ENCODE measurements around the gene CSN3.
A peak's percentile ranks its signal among the peaks of the same experiment; 100 is the strongest.
"Not testable (repeated sequence)": the region's sequence is repeated elsewhere in the genome, so short reads cannot be mapped to it uniquely, and the experiment has no call there.

CSN3 gene

GRCh38 chr4:70242297-70242696 lies at the start of gene CSN3:
TSS of gene CSN3 (plus strand) at chr4:70242597. CDS start at chr4:70244820, 2,223 bp downstream.
- DNase-seq (ENCODE audit: low read depth in 1 of 2, low spot score in 1 of 2); in situ Hi-C loops (cut with HindIII; ENCODE audit: low pct_unique_long_range_greater_than_20kb, low sequenced_read_pairs): not testable (repeated sequence)

GRCh38 chr4:70192895-70193294 lies 49.5 kb upstream of the CSN3 start:
- in situ Hi-C loops (cut with HindIII; ENCODE audit: low pct_unique_long_range_greater_than_20kb, low sequenced_read_pairs), result no loop called here
- TF ChIP-seq JUND (IDR thresholded peaks at IDR 0.05; ENCODE audit: low read depth), result no peak
- DNase-seq (ENCODE audit: low read depth in 1 of 2, low spot score in 1 of 2), result no peak

GRCh38 chr4:70195425-70195824 lies 47.0 kb upstream of the CSN3 start, which contains the start of gene ODAM:
TSS of gene ODAM (plus strand) at chr4:70195725. CDS start at chr4:70196544, 819 bp downstream.
- no peak for TF ChIP-seq JUND (IDR thresholded peaks at IDR 0.05; ENCODE audit: low read depth)
- DNase-seq (ENCODE audit: low read depth in 1 of 2, low spot score in 1 of 2), result no peak
- in situ Hi-C loops (cut with HindIII; ENCODE audit: low pct_unique_long_range_greater_than_20kb, low sequenced_read_pairs), result no loop called here

- DNase-seq (ENCODE audit: low read depth in 1 of 2, low spot score in 1 of 2), result no peak
- no peak for TF ChIP-seq JUND (IDR thresholded peaks at IDR 0.05; ENCODE audit: low read depth)
- in situ Hi-C loops (cut with HindIII; ENCODE audit: low pct_unique_long_range_greater_than_20kb, low sequenced_read_pairs), result no loop called here
Observed at GRCh38 chr4:70196857-70197256, 45.5 kb upstream of the CSN3 start.

GRCh38 chr4:70197842-70198241 lies 44.6 kb upstream of the CSN3 start:
- TF ChIP-seq JUND (IDR thresholded peaks at IDR 0.05; ENCODE audit: low read depth), result no peak
- peak in 1 of 2 experiments; percentile 72 for DNase-seq (ENCODE audit: low read depth in 1 of 2, low spot score in 1 of 2)
- in situ Hi-C loops (cut with HindIII; ENCODE audit: low pct_unique_long_range_greater_than_20kb, low sequenced_read_pairs), result no loop called here

- in situ Hi-C loops (cut with HindIII; ENCODE audit: low pct_unique_long_range_greater_than_20kb, low sequenced_read_pairs), result no loop called here
- no peak for DNase-seq (ENCODE audit: low read depth in 1 of 2, low spot score in 1 of 2)
- TF ChIP-seq JUND (IDR thresholded peaks at IDR 0.05; ENCODE audit: low read depth), result no peak
Observed at GRCh38 chr4:70203601-70204000, 38.8 kb upstream of the CSN3 start.

GRCh38 chr4:70212752-70213151 lies 29.6 kb upstream of the CSN3 start:
- in situ Hi-C loops (cut with HindIII; ENCODE audit: low pct_unique_long_range_greater_than_20kb, low sequenced_read_pairs); DNase-seq (ENCODE audit: low read depth in 1 of 2, low spot score in 1 of 2): not testable (repeated sequence)

GRCh38 chr4:70216109-70216508 lies 26.3 kb upstream of the CSN3 start:
- DNase-seq (ENCODE audit: low read depth in 1 of 2, low spot score in 1 of 2); in situ Hi-C loops (cut with HindIII; ENCODE audit: low pct_unique_long_range_greater_than_20kb, low sequenced_read_pairs): not testable (repeated sequence)

GRCh38 chr4:70216550-70216949 lies 25.8 kb upstream of the CSN3 start:
- in situ Hi-C loops (cut with HindIII; ENCODE audit: low pct_unique_long_range_greater_than_20kb, low sequenced_read_pairs), result not testable (repeated sequence)

GRCh38 chr4:70221389-70221788 lies 21.0 kb upstream of the CSN3 start:
- in situ Hi-C loops (cut with HindIII; ENCODE audit: low pct_unique_long_range_greater_than_20kb, low sequenced_read_pairs); DNase-seq (ENCODE audit: low read depth in 1 of 2, low spot score in 1 of 2): not testable (repeated sequence)

More at GRCh38 chr4:70216550-70216949, 25.8 kb upstream of the CSN3 start:
- DNase-seq (ENCODE audit: low read depth in 1 of 2, low spot score in 1 of 2), result not testable (repeated sequence)

- DNase-seq (ENCODE audit: low read depth in 1 of 2, low spot score in 1 of 2); in situ Hi-C loops (cut with HindIII; ENCODE audit: low pct_unique_long_range_greater_than_20kb, low sequenced_read_pairs): not testable (repeated sequence)
Observed at GRCh38 chr4:70221818-70222217, 20.6 kb upstream of the CSN3 start.

GRCh38 chr4:70225824-70226223 lies 16.6 kb upstream of the CSN3 start, which contains the start of gene FDCSP:
TSS of gene FDCSP (plus strand) at chr4:70226124. CDS start at chr4:70231195, 5,071 bp downstream.
- DNase-seq (ENCODE audit: low read depth in 1 of 2, low spot score in 1 of 2), result no peak
- TF ChIP-seq JUND (IDR thresholded peaks at IDR 0.05; ENCODE audit: low read depth), result no peak
- in situ Hi-C loops (cut with HindIII; ENCODE audit: low pct_unique_long_range_greater_than_20kb, low sequenced_read_pairs), result no loop called here

GRCh38 chr4:70236125-70236524 lies 6.3 kb upstream of the CSN3 start:
- no peak for TF ChIP-seq JUND (IDR thresholded peaks at IDR 0.05; ENCODE audit: low read depth)
- DNase-seq (ENCODE audit: low read depth in 1 of 2, low spot score in 1 of 2), result no peak
- in situ Hi-C loops (cut with HindIII; ENCODE audit: low pct_unique_long_range_greater_than_20kb, low sequenced_read_pairs), result no loop called here

- no peak for TF ChIP-seq JUND (IDR thresholded peaks at IDR 0.05; ENCODE audit: low read depth)
- in situ Hi-C loops (cut with HindIII; ENCODE audit: low pct_unique_long_range_greater_than_20kb, low sequenced_read_pairs), result no loop called here
- DNase-seq (ENCODE audit: low read depth in 1 of 2, low spot score in 1 of 2), result no peak
Observed at GRCh38 chr4:70239131-70239883, 3.1 kb upstream of the CSN3 start.
